ENCODE data around the gene GATAD1. TPM values are rescaled to one million over a fixed set of nuclear protein-coding genes. Genes with fewer than 3 reads are reported as not detected.

Gene GATAD1
- total RNA-seq, 1 experiment from 2014 or later = 38.2 TPM

DNA sequence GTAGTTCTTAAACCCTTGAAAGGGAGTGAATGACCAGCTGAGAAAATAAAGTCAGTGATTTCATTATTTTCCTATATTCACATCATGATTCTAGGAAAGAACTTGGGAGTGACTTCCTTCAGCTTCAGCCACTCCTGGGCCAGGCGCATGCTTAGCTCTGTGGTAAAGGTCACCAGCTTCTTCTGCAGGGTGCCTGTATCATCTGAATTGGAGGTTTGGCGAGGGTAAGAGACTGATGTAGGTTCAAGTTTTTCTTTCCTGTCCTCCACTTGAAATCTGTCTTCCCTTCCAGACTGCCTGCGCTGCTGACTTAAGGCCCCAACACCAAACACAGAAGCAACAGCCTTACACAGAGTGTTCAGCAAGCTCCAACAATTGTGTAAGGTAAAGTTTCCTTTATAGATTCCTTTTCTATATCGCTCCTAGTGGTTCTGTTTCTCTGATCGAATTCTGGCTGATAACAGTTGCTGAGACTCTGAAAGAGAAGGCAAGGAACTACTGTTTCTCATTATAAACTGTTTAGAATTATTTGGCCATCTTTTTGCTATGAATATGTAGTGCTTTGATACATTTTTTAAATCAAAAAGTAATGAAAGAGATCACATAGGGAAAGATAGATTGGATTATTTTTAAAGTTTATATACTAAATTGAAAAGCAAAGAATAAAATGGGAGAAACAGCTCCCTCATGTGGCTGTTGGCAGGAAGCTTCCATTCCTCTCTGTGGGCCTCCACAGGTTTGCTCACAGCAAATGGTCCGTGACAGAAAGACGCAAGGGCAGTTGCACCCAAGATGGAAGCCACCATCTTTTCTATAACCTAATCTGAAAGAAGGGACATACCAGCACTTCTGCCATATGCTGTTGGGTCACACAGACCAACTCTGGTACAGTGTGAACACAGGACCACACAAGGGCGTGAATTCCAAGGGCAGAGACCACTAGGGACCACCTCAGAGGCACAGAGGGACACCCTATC is 14.0 kb downstream of the GATAD1 start:
- Histone ChIP-seq H3K36me3 (ENCODE audit: control insufficient read depth, insufficient read depth, low read length) (no peaks in the 10 kb centered on the region), H3K9me3 (no peaks in the 10 kb centered on the region), H3K4me3 (ENCODE audit: low read depth, low read length) (no peak overlapping the region), H3K4me1 (peaks cover 14% of the 10 kb centered on the region), H3K27me3 (replicated peaks; ENCODE audit: control insufficient read depth, insufficient read depth, low read length) (no peaks in the 10 kb centered on the region)
- Mint-ChIP-seq H3K4me3 (ENCODE audit: unreplicated experiment) (no peak overlapping the region), H3K27ac (ENCODE audit: unreplicated experiment) (no peak overlapping the region), H3K27me3 (ENCODE audit: insufficient read depth, unreplicated experiment) (no peaks in the 10 kb centered on the region), H3K4me1 (ENCODE audit: low read depth, unreplicated experiment) (peaks cover 22% of the 10 kb centered on the region), H3K36me3 (ENCODE audit: insufficient read depth, unreplicated experiment) (peaks cover 15% of the 10 kb centered on the region), H3K9me3 (ENCODE audit: unreplicated experiment) (no peaks in the 10 kb centered on the region)
- peak in 1 of 2 experiments; percentile 45 for DNase-seq
- CTCF ChIA-PET = interaction anchor here (0.6 to 2.0 kb wide), 6 partner anchors 11 to 67 kb away, joined by 3 to 16 read pairs (median 8); partner anchors contain the start of genes GATAD1, PEX1 and RBM48
- no TSS peak for BruUV-seq (replicated peaks)
- TF ChIP-seq, protein P1, sequence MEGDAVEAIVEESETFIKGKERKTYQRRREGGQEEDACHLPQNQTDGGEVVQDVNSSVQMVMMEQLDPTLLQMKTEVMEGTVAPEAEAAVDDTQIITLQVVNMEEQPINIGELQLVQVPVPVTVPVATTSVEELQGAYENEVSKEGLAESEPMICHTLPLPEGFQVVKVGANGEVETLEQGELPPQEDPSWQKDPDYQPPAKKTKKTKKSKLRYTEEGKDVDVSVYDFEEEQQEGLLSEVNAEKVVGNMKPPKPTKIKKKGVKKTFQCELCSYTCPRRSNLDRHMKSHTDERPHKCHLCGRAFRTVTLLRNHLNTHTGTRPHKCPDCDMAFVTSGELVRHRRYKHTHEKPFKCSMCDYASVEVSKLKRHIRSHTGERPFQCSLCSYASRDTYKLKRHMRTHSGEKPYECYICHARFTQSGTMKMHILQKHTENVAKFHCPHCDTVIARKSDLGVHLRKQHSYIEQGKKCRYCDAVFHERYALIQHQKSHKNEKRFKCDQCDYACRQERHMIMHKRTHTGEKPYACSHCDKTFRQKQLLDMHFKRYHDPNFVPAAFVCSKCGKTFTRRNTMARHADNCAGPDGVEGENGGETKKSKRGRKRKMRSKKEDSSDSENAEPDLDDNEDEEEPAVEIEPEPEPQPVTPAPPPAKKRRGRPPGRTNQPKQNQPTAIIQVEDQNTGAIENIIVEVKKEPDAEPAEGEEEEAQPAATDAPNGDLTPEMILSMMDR (IDR thresholded peaks at IDR 0.05; ENCODE audit: insufficient read depth in 1 of 2, low read depth in 1 of 2, low read length in 1 of 2, severe bottlenecking in 1 of 2, unreplicated experiment in 1 of 2) = peak; percentile 73 to 87
- intact Hi-C loops (cut with micrococcal nuclease; ENCODE audit: unreplicated experiment) = loop anchor here (1.0 to 5.0 kb wide), 2 partner anchors 37 to 579 kb away; partner anchors contain the start of gene MTERF1
- POLR2A ChIA-PET = interaction anchor here (1.0 kb wide), 1 partner anchor 14 kb away, joined by 11 read pairs; the partner anchor contains the start of gene GATAD1

- TF ChIP-seq, protein P1 (IDR thresholded peaks at IDR 0.05; ENCODE audit: insufficient read depth in 1 of 2, low read depth in 1 of 2, low read length in 1 of 2, severe bottlenecking in 1 of 2, unreplicated experiment in 1 of 2) = no peak
- POLR2A ChIA-PET = no interaction called here
- Mint-ChIP-seq H3K4me3 (ENCODE audit: unreplicated experiment) (no peak overlapping the region), H3K9me3 (ENCODE audit: unreplicated experiment) (no peaks in the 10 kb centered on the region), H3K36me3 (ENCODE audit: insufficient read depth, unreplicated experiment) (peaks cover 7% of the 10 kb centered on the region), H3K27me3 (ENCODE audit: insufficient read depth, unreplicated experiment) (no peaks in the 10 kb centered on the region), H3K4me1 (ENCODE audit: low read depth, unreplicated experiment) (peaks cover 22% of the 10 kb centered on the region), H3K27ac (ENCODE audit: unreplicated experiment) (no peak overlapping the region)
- Histone ChIP-seq H3K4me1 (peaks cover 26% of the 10 kb centered on the region), H3K27me3 (replicated peaks; ENCODE audit: control insufficient read depth, insufficient read depth, low read length) (no peaks in the 10 kb centered on the region), H3K4me3 (ENCODE audit: low read depth, low read length) (no peak overlapping the region), H3K36me3 (ENCODE audit: control insufficient read depth, insufficient read depth, low read length) (no peaks in the 10 kb centered on the region), H3K9me3 (peaks cover 3% of the 10 kb centered on the region; the same call in 1 of the 2 replicates)
- CTCF ChIA-PET = no interaction called here
- no peak for DNase-seq
- intact Hi-C loops (cut with micrococcal nuclease; ENCODE audit: unreplicated experiment) = loop anchor here (5.0 kb wide), 1 partner anchor 580 kb away; the partner anchor contains the start of gene MTERF1
- BruUV-seq (replicated peaks) = no TSS peak
Measured at GRCh38 chr7:92462560-92462959, 15.3 kb downstream of the GATAD1 start.

- peaks cover 9% of the 10 kb centered on the region for H3K9me3 ChIP-seq
- H3K36me3 ChIP-seq (ENCODE audit: control insufficient read depth, insufficient read depth, low read length) = no peaks in the 10 kb centered on the region
- H3K4me3 ChIP-seq (ENCODE audit: low read depth, low read length) = no peak overlapping the region
- Mint-ChIP-seq H3K4me3 (ENCODE audit: unreplicated experiment) (no peak overlapping the region), H3K9me3 (ENCODE audit: unreplicated experiment) (peaks cover 18% of the 10 kb centered on the region), H3K4me1 (ENCODE audit: low read depth, unreplicated experiment) (peaks cover 22% of the 10 kb centered on the region), H3K36me3 (ENCODE audit: insufficient read depth, unreplicated experiment) (peaks cover 21% of the 10 kb centered on the region), H3K27me3 (ENCODE audit: insufficient read depth, unreplicated experiment) (no peaks in the 10 kb centered on the region), H3K27ac (ENCODE audit: unreplicated experiment) (peak overlapping the region; percentile 22)
- DNase-seq = peak; percentile 33 to 56
- no peaks in the 10 kb centered on the region for H3K27me3 ChIP-seq (replicated peaks; ENCODE audit: control insufficient read depth, insufficient read depth, low read length)
- no TSS peak for BruUV-seq (replicated peaks)
- ChIA-PET CTCF (interaction anchor here (0.7 kb wide), 1 partner anchor 39 kb away, joined by 3 read pairs; no protein-coding TSS in a partner anchor), POLR2A (interaction anchor here (0.9 kb wide), 1 partner anchor 64 kb away, joined by 3 read pairs; the partner anchor contains the start of genes PEX1 and RBM48)
- intact Hi-C loops (cut with micrococcal nuclease; ENCODE audit: unreplicated experiment) = loop anchor here (1.0 to 5.0 kb wide), 2 partner anchors 16 to 582 kb away; partner anchors contain the start of gene MTERF1
- TF ChIP-seq, protein P1 (IDR thresholded peaks at IDR 0.05; ENCODE audit: insufficient read depth in 1 of 2, low read depth in 1 of 2, low read length in 1 of 2, severe bottlenecking in 1 of 2, unreplicated experiment in 1 of 2) = no peak
- H3K4me1 ChIP-seq = peaks cover 26% of the 10 kb centered on the region
Measured at GRCh38 chr7:92464515-92464914, 17.2 kb downstream of the GATAD1 start.

Measured in Caco-2 (cell line).